A172 (cell line): ENCODE measurements around the gene AP1B1. TPM values are rescaled to one million over a fixed set of nuclear protein-coding genes. Genes with fewer than 3 reads are reported as not detected.
A peak's percentile ranks its signal among the peaks of the same experiment; 100 is the strongest.

Source experiments
- DNase-seq: peaks from one replicate; pipeline ENCODE4 v3.0.0-alpha.2; 2015; ENCODE audit warnings: low spot score
- total RNA-seq: library from RNA; depleted of rRNA; stranded (reverse); fragments of >200 nt; shearing (Covaris generic); gene quantifications from 2 replicates; pipeline ENCODE4 v1.2.3, GENCODE V29; 2014

Gene AP1B1
- total RNA-seq, 1 experiment from 2014 or later = 33.2 TPM

GRCh38 chr22:29313576-29314466 lies 74.5 kb downstream of the AP1B1 start:
- DNase-seq = no peak

DNA sequence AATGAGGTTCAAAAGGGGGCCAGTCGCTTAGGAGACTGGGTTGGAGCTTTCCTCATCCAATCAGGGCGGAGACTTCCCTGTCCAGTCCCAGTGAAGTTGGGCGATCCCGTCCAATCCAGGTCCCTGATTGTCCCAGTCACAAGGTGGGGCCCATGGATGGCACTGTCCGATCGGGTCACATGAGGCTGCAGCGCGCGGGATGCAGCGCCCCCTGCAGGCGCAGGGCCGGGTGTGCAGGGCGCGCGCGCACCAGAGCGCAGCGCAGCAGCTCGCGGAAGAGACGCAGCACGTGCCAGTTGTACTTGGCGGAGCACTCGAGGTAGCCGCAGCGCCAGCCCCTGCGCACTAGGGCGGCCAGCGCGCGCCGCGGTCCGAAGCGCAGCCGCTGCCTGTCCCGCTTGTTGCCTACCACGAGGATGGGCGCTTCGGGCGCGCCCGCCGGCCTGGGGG lies 75.2 kb downstream of the AP1B1 start:
- DNase-seq = no peak

GRCh38 chr22:29312218-29313125 lies 75.9 kb downstream of the AP1B1 start:
- no peak for DNase-seq

GRCh38 chr22:29311464-29312217 lies 76.7 kb downstream of the AP1B1 start:
- DNase-seq = no peak

GRCh38 chr22:29310863-29311339 lies 77.5 kb downstream of the AP1B1 start:
- DNase-seq = peak; percentile 90

DNA sequence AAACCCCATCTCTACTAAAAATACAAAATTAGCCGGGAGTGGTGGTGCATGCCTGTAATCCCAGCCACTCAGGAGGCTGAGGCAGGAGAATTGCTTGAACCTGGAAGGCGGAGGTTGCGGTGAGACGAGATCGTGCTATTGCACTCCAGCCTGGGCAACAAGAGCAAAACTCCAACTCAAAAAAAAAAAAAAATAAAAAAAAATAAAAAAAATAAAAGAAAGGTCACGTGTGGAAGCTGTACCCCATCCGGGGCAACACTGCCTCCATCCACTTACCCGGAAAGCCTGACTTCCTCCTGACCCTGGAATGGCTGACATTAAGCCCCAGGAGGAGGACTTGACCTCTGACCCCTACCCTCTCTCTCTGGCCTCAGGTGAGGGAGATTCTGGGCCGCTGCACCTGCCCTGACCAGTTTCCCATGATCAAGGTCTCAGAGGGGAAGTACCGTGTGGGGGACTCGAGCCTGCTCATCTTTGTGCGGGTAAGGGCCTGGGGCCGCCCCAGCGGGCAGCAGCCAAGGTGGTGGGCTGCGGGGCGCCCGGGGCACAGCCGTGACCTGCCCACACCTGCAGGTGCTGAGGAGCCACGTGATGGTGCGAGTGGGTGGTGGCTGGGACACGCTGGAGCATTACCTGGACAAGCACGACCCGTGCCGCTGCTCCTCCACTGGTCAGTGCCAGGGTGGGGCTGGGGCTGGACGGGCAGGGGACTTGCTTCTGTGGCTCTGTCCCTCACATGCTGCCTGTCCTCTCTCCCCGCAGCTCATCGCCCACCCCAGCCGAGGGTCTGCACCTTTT lies 78.1 kb downstream of the AP1B1 start:
- no peak for DNase-seq

DNA sequence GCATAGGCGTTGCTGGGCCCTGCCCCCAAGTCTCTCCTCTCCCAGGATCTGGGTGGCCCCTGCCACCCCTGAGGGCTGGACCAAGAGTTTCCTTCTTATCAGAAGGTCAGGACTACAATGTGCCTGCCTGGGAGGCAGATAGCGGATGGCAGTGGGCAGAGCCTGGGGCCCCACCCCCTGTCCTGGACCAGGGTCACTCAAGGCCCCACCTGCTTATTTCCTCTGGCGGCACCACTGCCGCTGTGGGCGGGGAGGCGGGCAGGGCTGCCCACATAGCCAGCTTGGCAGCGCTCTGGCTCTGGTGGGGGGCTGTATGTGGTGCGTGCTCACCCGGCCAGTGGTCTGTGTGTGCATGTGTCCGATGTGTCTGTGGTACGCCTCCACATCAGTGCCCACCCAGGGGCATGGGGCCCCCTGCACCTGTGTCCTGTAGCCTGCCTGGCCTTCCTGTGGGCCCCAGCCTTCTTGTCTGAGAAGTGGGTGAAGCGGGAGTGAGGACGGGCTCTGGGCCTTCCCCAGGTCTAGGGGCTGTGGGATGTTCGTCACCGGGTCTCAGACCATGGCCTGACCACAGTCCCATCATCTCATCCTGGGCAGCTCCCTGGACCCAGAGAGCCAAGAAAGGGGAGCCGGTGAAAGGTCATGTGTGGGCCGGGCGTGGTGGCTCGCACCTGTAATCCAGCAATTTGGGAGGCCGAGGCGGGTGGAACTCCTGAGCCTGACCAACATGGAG lies 78.9 kb downstream of the AP1B1 start:
- peak; percentile 87 for DNase-seq

DNA sequence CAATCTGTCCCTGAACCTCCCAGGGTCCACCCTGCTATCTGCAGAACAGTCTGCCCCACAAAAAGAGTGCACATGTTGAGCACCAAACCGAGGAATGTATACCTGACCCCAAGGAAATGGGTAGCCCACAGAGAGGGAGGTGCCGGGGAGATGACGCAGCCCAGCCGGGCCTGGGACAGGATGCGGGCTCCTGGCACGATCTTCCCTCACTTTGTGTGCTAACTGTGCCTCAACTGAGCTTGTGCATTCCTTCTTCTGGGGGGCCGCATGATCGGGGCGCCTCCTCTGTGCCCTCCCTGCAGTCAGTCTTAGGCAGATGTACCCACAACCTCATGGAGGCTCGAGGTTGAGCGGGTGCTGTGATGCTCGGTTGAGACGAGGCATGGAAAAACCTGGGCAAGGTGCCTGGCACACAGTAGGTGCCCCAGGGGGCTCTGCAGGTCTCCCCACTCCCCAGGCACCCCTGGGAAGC lies 79.5 kb downstream of the AP1B1 start:
- peak; percentile 74 for DNase-seq

- DNase-seq = no peak
These were observed 80.1 kb downstream of the AP1B1 start for GRCh38 chr22:29308148-29308790.

DNA sequence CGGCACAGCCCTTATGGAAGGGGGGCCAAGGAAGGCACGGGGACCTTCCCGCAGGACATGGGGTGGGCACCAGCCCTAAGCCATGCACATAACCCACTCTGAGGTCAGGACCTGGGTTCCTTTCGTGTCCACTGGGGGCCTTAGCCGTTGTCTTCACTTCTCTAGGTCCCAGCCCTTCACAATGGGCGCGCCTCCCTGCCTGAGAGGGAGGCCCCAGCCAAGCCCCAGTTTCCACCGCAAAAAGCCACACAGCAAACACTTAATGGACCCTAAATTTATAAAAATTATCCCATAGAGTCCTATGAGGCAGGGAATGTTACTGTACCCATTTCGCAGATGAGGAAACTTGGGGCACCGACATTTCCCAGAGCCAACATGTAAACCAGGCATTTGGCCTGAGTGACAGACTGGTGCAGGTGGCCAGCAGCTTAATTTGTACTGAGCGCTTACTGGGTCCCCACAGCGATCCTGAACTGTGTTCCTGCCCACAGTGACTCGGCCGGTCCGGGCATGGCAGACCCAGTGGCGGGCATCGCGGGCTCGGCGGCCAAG lies 80.7 kb downstream of the AP1B1 start:
- no peak for DNase-seq

- no peak for DNase-seq
These were observed 81.4 kb downstream of the AP1B1 start for GRCh38 chr22:29306835-29307595.

- peak; percentile 60 for DNase-seq
These were observed 82.1 kb downstream of the AP1B1 start, which contains the start of gene GAS2L1 for GRCh38 chr22:29306175-29306834. GAS2L1 (plus strand) TSS chr22:29306650; CDS start chr22:29308106, 1,456 bp downstream.

DNA sequence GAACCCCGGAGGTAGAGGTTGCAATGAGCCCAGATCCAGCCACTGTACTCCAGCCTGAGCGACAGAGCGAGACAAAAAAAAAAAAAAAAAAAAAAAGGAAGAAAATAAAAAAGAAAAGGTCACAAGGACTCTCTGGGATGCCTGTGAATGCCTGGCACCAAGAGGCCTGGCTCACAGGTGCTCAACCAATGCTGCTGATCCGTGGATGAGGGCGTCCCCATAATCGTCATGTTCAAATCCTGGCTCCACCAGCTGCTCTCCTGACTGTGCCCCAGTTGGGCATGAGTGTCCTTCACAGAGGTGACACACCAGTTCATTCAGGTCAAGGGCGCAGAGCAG lies 82.6 kb downstream of the AP1B1 start:
- no peak for DNase-seq

GRCh38 chr22:29302681-29303465 lies 85.5 kb downstream of the AP1B1 start:
- no peak for DNase-seq

GRCh38 chr22:29302402-29302680 lies 86.0 kb downstream of the AP1B1 start:
- no peak for DNase-seq

- DNase-seq = no peak
These were observed 86.5 kb downstream of the AP1B1 start for GRCh38 chr22:29301716-29302401.
